HCT116 (cell line): ENCODE measurements around the gene CTSE.

Experiments
- CTCF ChIP-seq, 3 experiments: fragments of 200-600 bp in 1 of 3; sonication (generic) in 1 of 3; IDR thresholded peaks in 2 of 3; conservative IDR thresholded peaks in 1 of 3; 2 replicates each; pipeline ENCODE4 v1.5.1; 2012 to 2017; ENCODE audit warnings: low read depth in 2 of 3, low read length in 2 of 3, antibody characterized with exemption in 1 of 3, borderline replicate concordance in 1 of 3, control low read depth in 1 of 3, mild to moderate bottlenecking in 1 of 3, mixed read lengths in 1 of 3, mixed run types in 1 of 3, moderate library complexity in 1 of 3; ENCODE audit not compliant: insufficient read depth in 1 of 3
- EZH2 ChIP-seq: fragments of 200-600 bp; sonication (generic); IDR thresholded peaks from 2 replicates; pipeline ENCODE4 v1.6.1; 2017; ENCODE audit warnings: antibody characterized with exemption, mixed run types
- FOSL1 ChIP-seq: IDR thresholded peaks from 2 replicates; pipeline ENCODE4 v1.6.1; 2012; ENCODE audit warnings: low read depth
- MAX ChIP-seq: IDR thresholded peaks from 2 replicates; pipeline ENCODE4 v1.6.1; 2012
- POLR2A ChIP-seq: IDR thresholded peaks from 2 replicates; pipeline ENCODE4 v1.7.0; 2011; ENCODE audit warnings: borderline replicate concordance; ENCODE audit not compliant: insufficient read depth, insufficient read length; ENCODE audit errors: extremely low read depth
- POLR2AphosphoS5 ChIP-seq: IDR thresholded peaks from 2 replicates; pipeline ENCODE4 v1.6.1; 2011; ENCODE audit warnings: mild to moderate bottlenecking, low read depth, low read length, moderate library complexity
- SIN3A ChIP-seq: IDR thresholded peaks from 2 replicates; pipeline ENCODE4 v1.6.1; 2012; ENCODE audit warnings: low read depth
- YY1 ChIP-seq: IDR thresholded peaks from 2 replicates; pipeline ENCODE4 v1.6.1; 2011; ENCODE audit warnings: low read length, low read depth, moderate library complexity, mild to moderate bottlenecking; ENCODE audit not compliant: insufficient replicate concordance; ENCODE audit errors: extremely low read depth
- ZBTB33 ChIP-seq: IDR thresholded peaks from 2 replicates; pipeline ENCODE4 v1.6.1; 2011; ENCODE audit warnings: mild to moderate bottlenecking, low read length, moderate library complexity; ENCODE audit not compliant: insufficient replicate concordance; ENCODE audit errors: extremely low read depth

- TF ChIP-seq ZBTB33 (no peak), POLR2AphosphoS5 (no peak), CTCF (IDR thresholded peaks at IDR 0.05 in 2 of 3, conservative IDR thresholded peaks at IDR 0.05 in 1 of 3; ENCODE audit: borderline replicate concordance in 1 of 3, insufficient read depth in 1 of 3, low read depth in 2 of 3, low read length in 2 of 3) (no peak), SIN3A (no peak), POLR2A (no peak), YY1 (no peak), MAX (no peak), FOSL1 (no peak), EZH2 (no peak)
Observed at GRCh38 chr1:205981257-205981656, 42.4 kb downstream of the CTSE start.
